NT2/D1 (cell line): ENCODE measurements around the gene LPIN1.

Experiments
- SUZ12 ChIP-seq: IDR thresholded peaks from 2 replicates; pipeline ENCODE4 v1.6.1; 2011; ENCODE audit not compliant: insufficient read length, insufficient read depth; ENCODE audit errors: extremely low read depth
- YY1 ChIP-seq: IDR thresholded peaks from 2 replicates; pipeline ENCODE4 v1.6.1; 2011; ENCODE audit not compliant: insufficient read length, insufficient read depth
- ZNF274 ChIP-seq: IDR thresholded peaks from 2 replicates; pipeline ENCODE4 v1.6.1; 2011; ENCODE audit warnings: mild to moderate bottlenecking, low read depth, low read length

DNA sequence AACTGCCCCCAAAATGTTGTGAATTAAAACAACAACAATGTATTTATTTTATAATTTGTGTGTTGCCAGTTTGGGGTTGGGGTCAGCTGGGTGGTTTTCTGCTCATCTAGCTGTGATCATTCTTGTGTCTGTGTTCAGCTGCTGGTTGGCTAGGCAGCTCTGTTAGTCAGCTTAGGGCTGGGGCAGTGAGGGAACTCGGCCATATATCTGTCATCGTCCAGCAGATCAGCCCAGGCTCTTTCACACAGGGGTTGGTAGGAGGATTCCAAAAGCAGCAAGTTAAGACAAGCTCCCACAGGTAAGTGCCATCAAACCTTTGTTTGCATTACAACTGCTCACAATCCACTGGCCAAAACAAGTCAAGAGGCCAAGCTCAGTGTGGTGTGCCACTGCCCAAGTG lies 121.5 kb downstream of the LPIN1 start:
- TF ChIP-seq ZNF274 = no peak
- no peak for TF ChIP-seq YY1
- no peak for TF ChIP-seq SUZ12
